CMK (cell line): ENCODE results near the gene TMEM74B.
"Not testable (repeated sequence)": the region's sequence is repeated elsewhere in the genome, so short reads cannot be mapped to it uniquely, and the experiment has no call there.

Experiments used
- DNase-seq: peaks from one replicate; pipeline ENCODE4 v3.0.0-alpha.2; 2010; ENCODE audit warnings: low read depth

The TMEM74B gene

DNA sequence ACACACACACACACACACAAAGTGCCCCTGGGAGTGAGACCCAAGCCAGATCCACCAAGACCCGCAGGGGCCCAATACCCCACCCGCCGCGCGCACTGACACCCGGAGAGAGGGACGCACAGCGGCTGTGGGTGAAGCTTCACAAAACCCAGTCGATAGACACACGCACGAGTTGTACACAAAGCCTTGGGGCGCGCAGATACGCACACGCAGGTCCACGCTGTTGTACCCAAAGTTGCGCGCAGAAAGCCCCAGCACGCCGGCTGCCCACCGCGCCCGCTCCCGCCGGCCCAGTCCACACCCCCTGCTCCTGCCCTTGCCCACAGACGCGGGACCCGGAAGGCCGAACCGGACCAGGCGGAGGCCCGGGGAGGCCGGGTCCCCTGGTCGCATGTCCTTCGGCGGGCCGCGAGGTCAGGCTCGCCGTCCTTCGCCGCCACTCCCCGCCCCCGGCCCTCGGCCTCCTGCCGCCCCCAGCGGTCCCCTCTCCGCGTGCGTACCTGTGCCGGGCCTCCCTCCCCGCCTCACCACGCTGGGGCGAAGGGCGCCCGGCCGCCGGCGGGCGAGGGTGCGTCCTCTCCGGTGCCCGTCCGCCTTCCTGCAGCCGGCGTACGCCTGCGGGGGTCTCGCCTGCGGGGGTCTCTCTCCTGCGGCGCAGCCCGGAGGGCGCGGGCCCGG is at the start of gene TMEM74B:
TSS of gene TMEM74B (minus strand) at position 344 of the 678 bp plus-strand sequence. CDS start 1,180 bp downstream, outside the sequence.
- no peak for DNase-seq

DNA sequence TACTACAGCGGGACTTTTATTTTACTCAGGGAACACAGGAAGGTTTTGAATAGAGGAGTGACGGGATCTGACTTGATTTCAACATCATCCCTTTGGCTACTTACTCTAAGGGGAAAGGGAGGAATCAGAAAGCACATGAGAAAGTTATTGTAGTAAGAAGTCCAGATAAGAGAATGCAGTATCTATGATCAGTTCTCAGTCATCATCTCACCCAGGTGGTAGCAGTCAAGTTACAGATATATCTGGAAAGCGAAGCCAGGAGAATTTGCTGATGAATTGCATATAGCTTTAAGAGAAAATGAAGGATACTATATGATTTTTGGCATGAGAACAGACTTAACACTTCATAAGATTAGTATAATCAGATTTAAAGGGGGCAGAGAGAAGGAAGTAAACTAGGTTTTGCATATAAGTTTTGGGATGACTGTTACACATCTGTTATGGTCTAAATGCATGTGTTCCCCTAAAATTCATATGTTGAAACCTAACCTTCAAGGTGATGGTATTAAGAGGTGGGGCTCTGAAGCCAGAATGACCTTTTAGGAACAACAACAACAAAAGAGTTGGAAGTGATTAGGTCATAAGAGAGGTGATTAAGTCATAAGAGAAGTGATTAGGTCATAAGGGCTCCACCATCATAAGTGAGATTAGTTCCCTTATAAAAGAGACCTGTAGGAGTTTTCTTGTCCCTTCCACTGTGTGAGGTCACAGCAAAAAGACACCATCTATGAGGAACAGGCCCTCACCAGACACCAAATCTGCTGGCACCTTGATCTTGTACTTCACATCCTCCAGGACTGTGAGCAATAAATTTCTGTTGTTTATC is 47.7 kb upstream of the TMEM74B start:
- DNase-seq, result no peak

DNA sequence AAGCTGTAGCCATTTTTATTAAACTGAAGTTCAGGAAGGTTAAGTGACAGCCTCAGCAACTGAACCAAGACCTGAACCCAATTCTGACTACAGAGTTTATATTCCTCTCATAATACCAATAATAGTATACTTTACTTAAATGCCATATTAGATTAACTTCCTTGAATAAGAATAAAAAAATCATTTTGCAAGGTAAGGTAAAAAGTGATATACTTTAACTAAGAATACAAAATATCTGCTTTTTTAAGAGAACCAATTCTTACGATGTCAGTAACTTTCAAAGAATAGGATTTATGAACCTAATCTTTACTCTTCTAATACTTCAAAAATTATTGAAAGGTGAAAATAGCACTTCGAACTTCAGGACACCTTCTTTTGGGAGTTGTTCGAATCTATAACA is 44.8 kb upstream of the TMEM74B start:
- no peak for DNase-seq

DNA sequence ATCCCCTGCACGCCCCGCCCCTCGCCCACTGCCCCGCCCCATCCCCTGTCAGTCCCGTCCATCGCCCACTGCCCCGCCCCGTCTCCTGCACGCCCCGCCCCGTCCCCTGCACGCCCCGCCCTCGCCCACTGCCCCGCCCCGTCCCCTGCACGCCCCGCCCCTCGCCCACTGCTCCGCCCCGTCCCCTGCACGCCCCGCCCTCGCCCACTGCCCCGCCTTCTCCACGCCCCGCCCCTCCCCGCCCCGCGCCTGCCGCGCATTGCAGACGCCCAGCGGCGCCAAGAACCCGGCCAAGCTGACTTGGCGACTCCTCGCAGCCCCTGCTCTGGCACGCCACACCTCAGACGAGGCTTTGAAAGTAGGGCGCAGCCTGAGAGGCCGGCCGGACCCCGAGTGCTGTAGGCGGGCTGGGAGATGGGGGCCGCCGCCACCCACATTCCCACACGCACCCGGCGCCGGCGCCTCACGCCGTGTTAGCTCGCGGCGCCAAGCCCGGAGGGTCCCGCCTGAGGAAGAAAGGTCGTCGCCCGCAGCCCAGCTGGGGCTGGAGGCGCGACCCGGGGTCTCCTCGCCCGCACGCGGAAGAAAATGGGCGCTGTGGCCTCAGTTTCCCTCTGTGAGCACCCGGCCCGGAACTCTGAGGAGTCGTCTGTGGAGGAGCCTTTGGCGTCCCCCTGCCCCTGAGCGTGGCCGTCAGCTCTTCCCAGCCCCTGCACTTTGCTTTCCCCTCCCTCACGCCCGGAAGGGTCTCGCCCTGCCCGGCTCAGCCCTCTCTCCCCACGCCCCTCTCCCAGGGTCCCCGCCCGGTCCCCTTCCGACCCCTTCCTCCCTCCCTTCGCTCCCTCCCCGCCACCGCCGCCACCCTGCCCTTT is 41.2 kb upstream of the TMEM74B start, which contains the start of gene RAD21L1:
TSS of gene RAD21L1 (plus strand) at position 262 of the 872 bp plus-strand sequence. CDS start 2,410 bp downstream, outside the sequence.
- DNase-seq, result peak; percentile 79

DNA sequence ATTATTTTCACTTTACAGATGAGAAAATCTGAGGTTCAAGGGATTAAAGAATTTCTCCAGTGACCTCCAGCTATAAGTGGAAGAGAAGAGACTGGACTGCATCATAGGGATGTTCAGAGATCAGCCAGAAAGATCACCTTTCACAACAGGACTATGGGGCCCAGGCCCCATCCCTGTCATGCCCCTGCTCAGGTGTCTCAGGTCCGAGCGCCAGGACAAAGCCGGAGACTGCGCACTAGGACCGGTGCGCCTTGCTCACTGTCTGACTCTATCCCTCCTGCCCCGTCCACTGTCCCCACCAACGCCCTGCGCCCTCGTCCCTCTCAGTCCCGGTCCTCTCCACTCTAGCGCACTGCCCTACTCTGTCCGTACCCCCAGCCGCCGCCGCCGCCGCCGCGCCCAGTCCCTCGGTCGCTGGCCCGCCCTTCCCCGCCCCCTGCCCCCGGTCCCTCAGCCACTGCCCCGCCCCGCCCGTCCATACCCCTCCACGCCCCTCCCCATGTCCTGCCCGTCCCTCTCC is 40.5 kb upstream of the TMEM74B start:
- DNase-seq, result no peak

DNA sequence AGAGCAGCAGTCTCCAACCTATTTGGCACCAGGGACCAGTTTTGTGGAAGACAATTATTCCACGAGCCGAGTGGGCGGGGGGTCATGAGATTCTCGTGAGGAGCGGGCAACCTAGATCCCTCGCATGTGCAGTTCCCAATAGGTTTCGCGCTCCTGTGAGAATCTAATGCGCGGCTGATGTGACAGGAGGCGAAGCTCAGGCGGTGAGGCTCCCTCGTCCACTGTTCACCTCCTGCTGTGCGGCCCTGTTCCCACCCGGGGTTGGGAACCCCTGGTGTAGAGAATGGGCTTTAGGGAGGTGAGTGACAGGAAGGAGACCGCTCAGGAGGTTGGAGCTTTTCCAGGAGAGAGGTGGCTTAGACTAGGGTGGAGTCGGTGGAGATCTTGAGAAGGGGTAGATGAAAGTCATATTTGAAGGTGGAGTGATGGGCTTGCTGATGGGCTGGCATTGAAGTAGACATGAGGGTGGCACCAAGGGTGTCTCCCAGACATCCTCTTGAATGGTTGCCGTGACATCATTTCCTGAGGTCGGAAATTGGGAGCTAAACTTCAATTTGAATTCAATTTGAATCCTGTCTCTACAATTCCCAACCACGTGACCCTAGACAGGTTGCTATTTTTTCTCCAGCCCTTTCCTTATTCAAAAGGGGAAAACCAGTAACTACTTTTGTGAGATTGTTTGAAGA is 39.6 kb upstream of the TMEM74B start:
- DNase-seq, result no peak

DNA sequence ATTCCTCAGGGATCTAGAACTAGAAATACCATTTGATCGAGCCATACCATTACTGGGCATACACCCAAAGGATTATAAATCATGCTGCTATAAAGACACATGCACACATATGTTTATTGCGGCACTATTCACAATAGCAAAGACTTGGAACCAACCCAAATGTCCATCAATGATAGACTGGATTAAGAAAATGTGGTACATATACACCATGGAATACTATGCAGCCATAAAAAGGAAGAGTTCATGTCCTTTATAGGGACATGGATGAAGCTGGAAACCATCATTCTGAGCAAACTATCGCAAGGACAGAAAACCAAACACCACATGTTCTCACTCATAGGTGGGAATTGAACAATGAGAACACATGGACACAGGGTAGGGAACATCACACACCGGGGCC is 38.0 kb upstream of the TMEM74B start:
- not testable (repeated sequence) for DNase-seq

DNA sequence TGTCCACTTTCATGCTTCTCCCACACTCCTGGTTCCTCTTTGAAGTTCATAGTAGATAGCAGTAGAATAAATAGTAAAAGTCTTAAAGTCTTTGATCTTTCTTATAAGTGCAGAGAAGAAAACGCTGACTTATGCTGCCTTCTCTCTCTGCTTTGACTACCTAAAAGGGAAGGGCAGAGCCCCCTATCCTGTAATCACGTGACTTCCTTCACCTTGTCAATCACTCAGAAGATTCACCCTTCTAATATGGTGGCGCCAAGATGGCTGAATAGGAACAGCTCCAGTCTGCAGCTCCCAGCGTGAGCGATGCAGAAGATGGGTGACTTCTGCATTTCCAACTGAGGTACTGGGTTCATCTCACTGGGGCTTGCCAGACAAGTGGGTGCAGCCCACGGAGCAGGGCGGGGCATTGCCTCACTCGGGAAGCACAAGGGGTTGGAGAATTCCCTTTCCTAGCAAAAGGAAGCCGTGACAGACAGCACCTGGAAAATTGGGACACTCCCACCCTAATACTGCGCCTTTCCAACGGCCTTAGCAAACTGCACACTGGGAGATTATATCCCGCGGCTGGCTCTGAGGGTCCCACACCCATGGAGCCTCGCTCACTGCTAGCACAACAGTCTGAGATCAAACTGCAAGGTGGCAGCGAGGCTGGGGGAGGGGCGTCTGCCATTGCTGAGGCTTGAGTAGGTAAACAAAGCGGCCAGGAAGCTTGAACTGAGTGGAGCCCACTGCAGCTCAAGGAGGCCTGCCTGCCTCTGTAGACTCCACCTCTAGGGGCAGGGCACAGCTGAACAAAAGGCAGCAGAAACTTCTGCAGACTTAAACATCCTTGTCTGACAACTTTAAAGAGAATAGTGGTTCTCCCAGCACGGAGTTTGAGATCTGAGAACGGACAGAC is 32.0 kb upstream of the TMEM74B start:
- not testable (repeated sequence) for DNase-seq

DNA sequence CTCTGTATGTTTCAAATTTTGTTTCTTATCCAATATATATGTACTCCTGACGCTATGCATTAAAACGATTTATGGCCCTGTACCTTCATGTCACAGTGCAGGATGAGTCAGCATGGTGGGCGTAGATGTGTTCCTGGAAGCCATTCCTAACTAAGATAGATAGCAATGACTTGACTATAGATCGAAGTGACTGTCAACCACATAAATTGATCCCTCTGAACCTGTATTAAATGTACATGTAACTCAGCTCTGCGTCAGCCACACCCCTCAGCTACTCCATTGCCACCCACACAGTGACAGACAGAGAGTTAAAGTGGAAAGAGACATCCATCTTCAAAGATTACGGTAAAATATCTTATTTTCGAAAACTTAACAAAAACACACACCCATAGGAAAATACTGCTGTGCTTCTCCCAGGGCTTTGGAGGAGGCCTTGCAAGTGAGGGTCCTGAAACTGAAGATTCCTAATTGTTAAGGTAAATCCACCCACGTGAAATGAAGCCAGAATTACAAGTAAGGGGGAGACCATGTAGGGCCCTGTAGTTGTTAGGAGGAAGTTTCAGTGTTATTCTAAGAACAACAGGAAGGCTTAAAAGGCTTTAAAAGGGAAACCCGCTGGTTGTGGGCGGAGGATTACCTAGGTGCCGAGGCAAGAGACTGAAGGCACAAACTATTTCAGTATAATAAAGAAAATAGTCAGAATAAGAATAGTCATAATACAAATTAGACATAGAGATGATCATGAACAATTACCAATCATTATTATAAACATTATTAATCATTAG is 30.8 kb upstream of the TMEM74B start:
- no peak for DNase-seq

DNA sequence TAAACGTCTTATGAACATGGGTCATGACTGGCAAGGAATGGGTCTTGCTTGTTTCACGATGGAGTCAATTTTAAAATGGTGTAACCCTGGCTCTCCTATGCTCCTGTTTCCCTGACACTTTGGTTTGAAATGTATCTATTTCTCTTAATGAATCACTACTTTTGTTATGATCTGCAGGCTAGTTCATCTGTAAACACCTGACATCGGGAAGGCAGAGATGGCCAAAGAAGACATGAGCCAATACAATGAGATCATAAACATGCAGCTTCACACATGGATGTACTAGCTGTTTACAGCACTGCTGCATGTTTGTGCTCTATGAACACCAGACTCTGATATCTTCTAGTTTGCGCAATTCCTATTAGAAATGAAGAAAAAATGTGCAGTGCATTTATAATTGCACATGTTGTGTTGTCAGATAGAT is 30.1 kb upstream of the TMEM74B start:
- no peak for DNase-seq

DNA sequence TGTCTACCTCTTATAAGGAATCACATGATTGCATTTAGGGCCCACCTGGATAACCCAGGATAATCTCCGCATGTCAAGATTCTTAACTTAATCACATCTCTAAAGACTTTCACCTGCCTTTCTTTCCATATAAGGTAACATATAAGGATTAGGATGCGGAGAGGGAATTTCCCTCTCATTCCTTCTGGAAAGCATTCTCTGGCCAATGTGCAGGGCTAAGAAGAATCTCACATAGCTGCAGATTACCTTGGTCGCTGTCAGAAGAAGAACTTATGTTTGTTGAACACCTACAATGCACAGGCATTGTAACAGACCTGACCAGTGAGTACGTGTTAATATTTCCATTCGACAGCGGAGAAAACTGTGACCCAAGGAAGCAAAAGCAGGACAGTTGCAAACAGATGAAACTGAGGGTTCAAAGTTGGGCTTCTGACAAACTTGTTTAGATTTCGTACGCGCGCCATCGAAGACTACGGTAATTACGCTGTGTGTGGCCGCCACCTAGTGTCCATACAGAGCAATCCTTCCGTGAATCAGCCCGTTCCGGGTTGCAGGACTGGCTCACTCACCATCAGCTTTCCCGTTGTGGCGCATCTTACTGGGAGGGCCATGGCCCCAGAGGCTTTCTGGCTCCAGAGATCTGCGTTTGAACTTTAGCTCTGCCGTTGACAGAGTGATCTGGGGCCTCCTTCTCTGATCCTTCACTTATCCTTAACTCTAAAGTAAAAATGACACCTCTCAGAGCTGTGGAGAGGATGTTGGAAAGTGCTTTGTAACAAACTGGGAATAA is 28.0 kb upstream of the TMEM74B start:
- peak; percentile 69 for DNase-seq

DNA sequence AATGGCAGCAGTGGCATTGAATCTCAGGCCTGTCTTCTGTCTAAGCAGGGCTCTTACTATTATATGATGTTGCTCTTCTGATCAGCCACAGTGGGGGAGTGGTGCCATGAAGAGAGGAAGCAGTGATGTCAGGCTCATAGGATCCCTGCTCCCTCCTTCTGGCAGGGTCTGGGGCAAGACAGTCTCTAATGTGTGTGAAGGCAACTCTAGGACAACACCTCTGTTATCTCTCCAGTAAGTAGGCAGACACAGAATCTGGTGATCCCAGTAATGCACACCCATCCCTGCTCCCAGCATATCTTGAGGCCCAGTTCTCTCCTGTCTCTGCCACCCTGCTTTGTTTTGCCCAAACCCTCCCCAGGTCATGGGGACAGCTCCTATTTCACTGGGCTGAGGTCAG is 27.2 kb upstream of the TMEM74B start:
- no peak for DNase-seq

DNA sequence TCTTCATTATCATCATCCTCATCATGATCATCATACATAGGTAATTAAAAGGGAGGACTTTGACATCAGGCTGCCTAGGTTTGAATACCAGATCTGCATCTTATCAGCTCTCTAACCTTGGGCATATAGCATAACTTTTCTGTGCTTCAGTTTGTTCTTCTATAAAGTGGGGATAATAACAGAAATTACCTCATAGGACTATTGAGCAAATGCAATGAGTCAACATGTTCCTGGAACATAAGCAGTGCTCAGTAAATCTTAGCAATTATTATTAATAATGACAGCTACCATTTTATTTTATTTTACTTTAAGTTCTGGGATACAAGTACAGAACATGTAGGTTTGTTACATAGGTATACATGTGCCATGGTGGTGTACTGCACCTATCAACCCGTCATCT is 25.7 kb upstream of the TMEM74B start:
- DNase-seq, result no peak

DNA sequence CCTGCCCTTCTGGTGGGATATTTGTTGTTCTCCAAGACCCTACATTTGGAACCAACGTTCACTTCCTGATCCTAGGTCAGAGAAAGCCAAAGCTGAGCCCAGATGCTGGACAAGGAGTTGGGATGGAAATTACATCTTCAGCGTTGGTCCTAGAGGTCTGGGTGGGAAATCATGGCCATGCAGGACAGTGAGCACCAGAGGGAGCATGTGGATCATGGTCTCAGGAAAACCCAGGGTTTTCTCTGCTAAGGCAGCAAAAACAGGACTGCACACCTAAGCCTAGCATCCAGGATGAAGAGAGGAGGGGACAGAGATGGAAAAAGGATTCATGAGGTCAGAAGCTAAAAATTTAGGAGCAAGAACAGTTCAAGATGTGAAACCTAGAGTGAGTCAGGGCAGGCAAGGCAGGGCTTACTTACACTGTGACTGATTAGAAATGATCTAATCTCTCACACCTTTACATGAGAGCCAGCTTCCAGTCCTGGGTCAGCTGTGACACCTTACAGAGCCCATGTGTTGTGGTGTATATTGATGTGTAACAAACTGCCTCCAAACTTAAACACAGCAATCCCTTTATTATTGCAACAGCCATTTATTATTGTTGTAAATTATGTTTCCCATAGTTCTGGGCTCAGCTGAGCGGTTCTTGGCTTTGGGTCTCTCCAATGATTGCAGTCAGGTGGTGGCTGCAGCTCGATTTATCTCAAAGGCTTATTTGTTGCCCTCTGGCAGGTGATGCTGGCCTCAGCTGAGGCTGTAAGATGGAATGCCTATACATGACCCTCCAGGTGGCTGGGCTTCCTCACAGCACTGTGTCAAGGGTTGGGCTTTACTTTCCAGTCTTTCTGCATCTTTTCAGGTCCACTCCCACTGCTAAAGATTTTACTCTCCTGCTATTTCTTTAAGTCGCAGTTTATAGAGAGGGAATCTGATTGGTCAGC is 24.9 kb upstream of the TMEM74B start:
- no peak for DNase-seq

DNA sequence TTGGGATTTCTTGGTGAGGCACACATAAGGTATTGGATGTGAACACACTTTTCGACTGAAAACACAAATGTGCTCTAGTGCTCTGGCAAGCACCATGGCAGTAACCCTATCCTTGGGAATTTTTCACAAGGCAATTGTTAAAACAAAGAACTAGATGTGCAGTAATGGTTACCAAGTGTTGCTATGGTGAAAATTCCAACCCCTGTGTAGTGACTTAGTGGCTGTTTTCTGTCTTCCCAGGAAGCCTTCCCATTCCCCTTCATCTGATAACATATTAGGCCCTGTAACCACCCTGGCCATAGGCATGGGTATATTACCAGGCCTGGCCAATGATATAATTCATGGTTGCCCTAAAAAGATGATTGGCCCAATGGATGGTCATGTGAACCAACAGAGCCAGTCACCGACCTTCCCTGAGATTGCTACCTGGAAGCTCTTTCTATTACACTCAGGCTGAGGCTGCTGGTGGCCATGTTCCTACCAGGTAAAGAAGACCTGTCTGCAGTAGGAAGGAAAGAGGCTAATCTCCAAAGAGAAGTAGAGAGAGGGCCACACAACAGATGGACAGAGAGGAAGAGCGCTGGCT is 22.6 kb upstream of the TMEM74B start:
- DNase-seq, result no peak

DNA sequence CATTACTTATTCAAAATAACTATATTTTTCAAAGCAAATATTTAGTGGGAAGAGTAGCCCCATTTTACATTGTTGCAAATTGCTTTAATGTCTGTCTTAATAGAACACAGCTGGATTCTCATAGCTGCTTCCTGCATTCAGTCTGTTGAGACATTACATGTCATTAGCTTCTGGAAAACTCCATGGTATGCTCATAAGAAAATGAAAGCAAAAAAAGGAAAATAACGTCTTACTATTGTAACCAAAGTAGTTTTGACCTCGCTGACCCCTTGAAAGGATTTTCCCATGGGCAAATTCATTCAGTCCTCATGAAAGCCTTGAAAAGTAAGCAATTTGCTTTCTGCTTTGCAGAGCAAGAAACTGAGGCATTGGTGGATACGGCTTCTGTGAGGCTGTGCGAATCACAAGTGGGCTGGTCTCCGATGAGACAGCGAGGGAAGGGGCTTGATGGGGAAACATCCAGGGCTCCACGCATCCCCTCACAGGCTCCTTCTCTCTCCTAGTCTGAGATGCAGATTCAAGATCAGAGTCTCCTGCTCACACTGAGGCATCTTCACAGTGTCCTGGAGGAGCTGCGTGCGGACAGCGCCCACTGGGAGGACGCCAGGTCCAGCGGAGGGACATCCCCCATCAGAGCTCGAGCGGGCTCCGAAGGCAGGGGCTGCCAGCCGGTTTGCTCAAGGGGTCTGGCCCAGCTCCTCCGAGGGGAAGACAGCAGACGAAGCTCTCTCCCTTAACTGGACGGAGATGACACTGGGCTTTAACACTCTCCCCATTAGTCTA is 21.8 kb upstream of the TMEM74B start:
- DNase-seq, result no peak
